Right ventricle myocardium inferior (tissue), 1 donor: ENCODE measurements around the gene ATXN2L. TPM values are rescaled to one million over a fixed set of nuclear protein-coding genes. Genes with fewer than 3 reads are reported as not detected.

Source experiments
- ATAC-seq: fragments of 200-7000 bp; cut with Tn5 transposase; one replicate; pipeline ENCODE4 v1.9.1; 2020; ENCODE audit warnings: mild to moderate bottlenecking, moderate library complexity
- DNase-seq: peaks from one replicate; pipeline ENCODE4 v3.0.0; 2021; ENCODE audit errors: missing footprints
- intact Hi-C: fragments of 100-400 bp; cut with DNase I; formaldehyde crosslinking; loops from one replicate; pipeline ENCODE4 v1.11.0; 2022
- total RNA-seq: library from RNA; stranded (reverse); fragmentation: NEBNext Ultra II Directional; extraction: Animal tissue kit (Norgen Biotek cat#: 25700); gene quantifications from one replicate; pipeline ENCODE4 v1.2.1, GENCODE V29; 2021
- donor health status: DM: no; HTN: yes; CAD: no; lungs with severe emphysema.

Gene ATXN2L
- total RNA-seq, 1 donor from 2014 or later = 46.3 TPM

GRCh38 chr16:28835864-28836760 lies 13.3 kb downstream of the ATXN2L start:
- no peak for DNase-seq
- intact Hi-C loops = no loop called here
- ATAC-seq = no peak

- DNase-seq (no peak), ATAC-seq (no peak)
- intact Hi-C loops = no loop called here
These were observed 13.9 kb downstream of the ATXN2L start for GRCh38 chr16:28836761-28837064.

- DNase-seq = no peak
- no peak for ATAC-seq
- intact Hi-C loops = no loop called here
These were observed 15.1 kb downstream of the ATXN2L start for GRCh38 chr16:28837672-28838557.

GRCh38 chr16:28838558-28838918 lies 15.7 kb downstream of the ATXN2L start:
- DNase-seq (no peak), ATAC-seq (no peak)
- intact Hi-C loops = no loop called here

GRCh38 chr16:28839004-28839639 lies 16.3 kb downstream of the ATXN2L start:
- no peak for DNase-seq
- intact Hi-C loops = no loop called here
- ATAC-seq = no peak

- DNase-seq (no peak), ATAC-seq (no peak)
- intact Hi-C loops = loop anchor here (10.0 kb wide), 1 partner anchor 345 kb away; the partner anchor contains the start of genes APOBR and CLN3
These were observed 17.1 kb downstream of the ATXN2L start for GRCh38 chr16:28839899-28840298.

GRCh38 chr16:28842696-28843095 lies 19.9 kb downstream of the ATXN2L start:
- intact Hi-C loops = loop anchor here (10.0 kb wide), 1 partner anchor 348 kb away; the partner anchor contains the start of genes APOBR and CLN3
- ATAC-seq (no peak), DNase-seq (no peak)

- intact Hi-C loops = loop anchor here (10.0 kb wide), 1 partner anchor 349 kb away; the partner anchor contains the start of genes APOBR and CLN3
These were observed 21.0 kb downstream of the ATXN2L start for GRCh38 chr16:28843766-28844165.

GRCh38 chr16:28844226-28844885 lies 21.6 kb downstream of the ATXN2L start:
- DNase-seq (no peak), ATAC-seq (no peak)
- intact Hi-C loops = loop anchor here (10.0 kb wide), 1 partner anchor 350 kb away; the partner anchor contains the start of genes APOBR and CLN3

More at GRCh38 chr16:28843766-28844165, 21.0 kb downstream of the ATXN2L start:
- no peak for ATAC-seq
- no peak for DNase-seq

- intact Hi-C loops = loop anchor here (5.0 to 10.0 kb wide), 2 partner anchors 102 to 350 kb away; partner anchors contain the start of genes APOBR and CLN3
- DNase-seq (no peak), ATAC-seq (no peak)
These were observed 22.5 kb downstream of the ATXN2L start for GRCh38 chr16:28845293-28845692.

GRCh38 chr16:28845761-28846079 lies 22.9 kb downstream of the ATXN2L start:
- intact Hi-C loops = loop anchor here (1.0 to 10.0 kb wide), 5 partner anchors 18 to 351 kb away; partner anchors contain the start of genes APOBR, CLN3, RABEP2 and SH2B1
- ATAC-seq (no peak), DNase-seq (no peak)

- ATAC-seq = peak; percentile 98
- intact Hi-C loops = loop anchor here (1.0 to 10.0 kb wide), 5 partner anchors 17 to 352 kb away; partner anchors contain the start of genes APOBR, CLN3, RABEP2 and SH2B1
- peak; percentile 99 for DNase-seq
These were observed 23.5 kb downstream of the ATXN2L start, which contains the start of gene TUFM for GRCh38 chr16:28846080-28846932. TSS of gene TUFM (minus strand) at chr16:28846348. CDS start at chr16:28846269, 79 bp downstream.

GRCh38 chr16:28846933-28847273 lies 24.1 kb downstream of the ATXN2L start:
- peak; percentile 2 for ATAC-seq
- intact Hi-C loops = loop anchor here (1.0 to 10.0 kb wide), 5 partner anchors 16 to 352 kb away; partner anchors contain the start of genes APOBR, CLN3, RABEP2 and SH2B1
- no peak for DNase-seq

- no peak for ATAC-seq
- peak; percentile 4 for DNase-seq
- intact Hi-C loops = no loop called here
These were observed 35.6 kb downstream of the ATXN2L start for GRCh38 chr16:28858421-28858820.

- DNase-seq (no peak), ATAC-seq (no peak)
- intact Hi-C loops = no loop called here
These were observed 36.5 kb downstream of the ATXN2L start for GRCh38 chr16:28859326-28859725.

- peak; percentile 62 for DNase-seq
- intact Hi-C loops = loop anchor here (1.0 kb wide), 1 partner anchor 18 kb away; the partner anchor contains the start of gene TUFM
These were observed 41.4 kb downstream of the ATXN2L start for GRCh38 chr16:28863929-28864793.

More at GRCh38 chr16:28863929-28864793, 41.4 kb downstream of the ATXN2L start:
- ATAC-seq = peak; percentile 1
